Upper lobe of left lung (tissue), 6 donors: ENCODE results near the gene SYNPO2. TPM values are rescaled to one million over a fixed set of nuclear protein-coding genes. Genes with fewer than 3 reads are reported as not detected.
"Not testable (repeated sequence)": the region's sequence is repeated elsewhere in the genome, so short reads cannot be mapped to it uniquely, and the experiment has no call there.

Experiments
- ATAC-seq, 2 donors: fragments of 200-7000 bp; cut with Tn5 transposase; one replicate each; pipeline ENCODE4 v1.9.1; 2022; ENCODE audit warnings: mild to moderate bottlenecking in 2 of 2, moderate library complexity in 2 of 2; ENCODE audit not compliant: low FRiP score in 2 of 2
- DNase-seq, 2 donors: peaks; one replicate each; pipeline ENCODE4 v3.0.0-alpha.2; 2019 to 2020
- H3K27ac ChIP-seq, 4 donors: fragments of 200-600 bp; sonication (generic); one replicate each; pipeline ENCODE4 v1.5.1; 2016 to 2019
- H3K27me3 ChIP-seq, 4 donors: fragments of 200-600 bp; sonication (generic); one replicate each; pipeline ENCODE4 v1.5.1; 2017 to 2019
- H3K36me3 ChIP-seq, 4 donors: fragments of 200-600 bp; sonication (generic); one replicate each; pipeline ENCODE4 v1.5.1; 2016 to 2019
- H3K4me1 ChIP-seq, 4 donors: fragments of 200-600 bp; sonication (generic); one replicate each; pipeline ENCODE4 v1.5.1; 2018 to 2019
- H3K4me3 ChIP-seq, 4 donors: fragments of 200-600 bp; sonication (generic); one replicate each; pipeline ENCODE4 v1.5.1; 2017 to 2019; ENCODE audit warnings: mild to moderate bottlenecking in 2 of 4, moderate library complexity in 1 of 4
- H3K9me3 ChIP-seq, 4 donors: fragments of 200-600 bp; sonication (generic); one replicate each; pipeline ENCODE4 v1.5.1; 2018 to 2019
- EP300 ChIP-seq, 4 donors: sonication (generic); formaldehyde crosslinking; IDR thresholded peaks; one replicate each; pipeline ENCODE4 v1.5.1; 2017; ENCODE audit warnings: antibody characterized with exemption in 4 of 4, control low read depth in 2 of 4
- POLR2A ChIP-seq, 4 donors: fragments of 450-650 bp; IDR thresholded peaks; one replicate each; pipeline ENCODE4 v1.5.1; 2016 to 2017; ENCODE audit warnings: antibody characterized with exemption in 4 of 4, mild to moderate bottlenecking in 2 of 4
- POLR2AphosphoS5 ChIP-seq, 2 donors: sonication (generic); formaldehyde crosslinking; IDR thresholded peaks; one replicate each; pipeline ENCODE4 v1.5.1; 2017; ENCODE audit warnings: antibody characterized with exemption in 2 of 2
- WGBS, 2 donors: methylation state at CpG; one replicate each; pipeline ENCODE4 v1.1.5; 2017 to 2018; 5-methylcytosine and 5-hydroxymethylcytosine counted together
- total RNA-seq, 6 donors: library from RNA; depleted of rRNA in 4 of 6; stranded (reverse); fragments of >200 nt in 4 of 6; gene quantifications; one replicate each; pipeline versions ENCODE4 v1.1.0 to v1.2.1, GENCODE V29; 2016 to 2021
- TF ChIP-seq, protein P1 (sequence below), 6 experiments: fragments of 450-650 bp in 4 of 6; fragments of 200-600 bp in 2 of 6; sonication (generic) in 2 of 6; IDR thresholded peaks; one replicate each; pipeline ENCODE4 v1.5.1; 2016 to 2019; ENCODE audit warnings: antibody characterized with exemption in 6 of 6
- donor health status: DM: no; HTN: no; CAD: no; lungs with moderate emphysema.
- donor health status: DM: no; HTN: yes; CAD: no; lungs with severe emphysema.

The SYNPO2 gene
- total RNA-seq, 6 donors from 2014 or later: 7.9 to 56.3 (median 17.0) TPM

DNA sequence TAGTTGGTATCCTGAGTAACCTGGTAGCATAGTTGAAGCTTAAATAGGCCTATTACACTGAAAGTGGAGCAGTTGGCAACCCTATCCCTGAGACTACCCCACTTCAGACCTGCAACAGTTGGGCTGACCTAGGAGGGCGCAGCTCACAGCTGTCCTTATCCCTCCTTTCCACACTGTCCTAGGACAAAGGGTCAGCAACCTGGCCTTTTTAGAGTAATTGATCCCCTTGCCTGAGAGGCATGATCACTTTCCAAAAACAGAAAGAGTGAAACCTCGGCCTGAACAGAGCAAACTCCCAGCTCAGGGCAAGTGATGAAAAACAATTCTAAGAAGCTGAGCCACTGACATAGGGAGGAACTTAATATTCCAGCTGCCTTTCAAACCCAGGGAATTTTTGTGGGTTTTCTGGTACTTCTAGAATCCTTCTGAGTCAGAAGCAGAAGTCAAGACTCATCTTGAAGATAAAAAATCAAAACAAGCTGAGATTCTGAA is 152.1 kb downstream of the SYNPO2 start:
- no peaks in the 10 kb centered on the region for H3K9me3 ChIP-seq
- H3K4me3 ChIP-seq: no peak overlapping the region
- H3K27ac ChIP-seq: peak overlapping the region; percentile 1 to 68 (median 52)
- 72 to 79% methylated on average over 2 of the region's 2 CpGs for WGBS, 2 donors
- ATAC-seq: peak; percentile 67 to 74
- H3K4me1 ChIP-seq: peaks cover 7 to 31% (median 13%) of the 10 kb centered on the region in 4 donors
- TF ChIP-seq, protein P1, sequence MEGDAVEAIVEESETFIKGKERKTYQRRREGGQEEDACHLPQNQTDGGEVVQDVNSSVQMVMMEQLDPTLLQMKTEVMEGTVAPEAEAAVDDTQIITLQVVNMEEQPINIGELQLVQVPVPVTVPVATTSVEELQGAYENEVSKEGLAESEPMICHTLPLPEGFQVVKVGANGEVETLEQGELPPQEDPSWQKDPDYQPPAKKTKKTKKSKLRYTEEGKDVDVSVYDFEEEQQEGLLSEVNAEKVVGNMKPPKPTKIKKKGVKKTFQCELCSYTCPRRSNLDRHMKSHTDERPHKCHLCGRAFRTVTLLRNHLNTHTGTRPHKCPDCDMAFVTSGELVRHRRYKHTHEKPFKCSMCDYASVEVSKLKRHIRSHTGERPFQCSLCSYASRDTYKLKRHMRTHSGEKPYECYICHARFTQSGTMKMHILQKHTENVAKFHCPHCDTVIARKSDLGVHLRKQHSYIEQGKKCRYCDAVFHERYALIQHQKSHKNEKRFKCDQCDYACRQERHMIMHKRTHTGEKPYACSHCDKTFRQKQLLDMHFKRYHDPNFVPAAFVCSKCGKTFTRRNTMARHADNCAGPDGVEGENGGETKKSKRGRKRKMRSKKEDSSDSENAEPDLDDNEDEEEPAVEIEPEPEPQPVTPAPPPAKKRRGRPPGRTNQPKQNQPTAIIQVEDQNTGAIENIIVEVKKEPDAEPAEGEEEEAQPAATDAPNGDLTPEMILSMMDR (IDR thresholded peaks at IDR 0.05): no peak
- TF ChIP-seq POLR2AphosphoS5 (IDR thresholded peaks at IDR 0.05) (no peak), POLR2A (IDR thresholded peaks at IDR 0.05) (no peak), EP300 (IDR thresholded peaks at IDR 0.05) (no peak)
- no peaks in the 10 kb centered on the region for H3K36me3 ChIP-seq
- H3K27me3 ChIP-seq: no peaks in the 10 kb centered on the region
- DNase-seq: no peak

GRCh38 chr4:119041396-119041795 is 152.7 kb downstream of the SYNPO2 start:
- no peaks in the 10 kb centered on the region for H3K36me3 ChIP-seq
- TF ChIP-seq EP300 (IDR thresholded peaks at IDR 0.05) (no peak), POLR2AphosphoS5 (IDR thresholded peaks at IDR 0.05) (no peak)
- peak overlapping the region in 2 of 4 donors; percentile 47 to 68 for H3K27ac ChIP-seq
- WGBS, 2 donors: 80 to 81% methylated on average over 2 of the region's 2 CpGs
- DNase-seq (no peak), ATAC-seq (no peak)
- H3K9me3 ChIP-seq: no peaks in the 10 kb centered on the region
- H3K27me3 ChIP-seq: no peaks in the 10 kb centered on the region
- no peak overlapping the region for H3K4me3 ChIP-seq
- peaks cover 7 to 31% (median 15%) of the 10 kb centered on the region in 4 donors for H3K4me1 ChIP-seq

- DNase-seq: peak in 1 of 2 donors; percentile 45
- Histone ChIP-seq H3K4me1 (peaks cover 7 to 31% (median 15%) of the 10 kb centered on the region in 4 donors), H3K36me3 (no peaks in the 10 kb centered on the region), H3K27me3 (no peaks in the 10 kb centered on the region), H3K27ac (peak overlapping the region in 1 of 4 donors; percentile 68), H3K4me3 (no peak overlapping the region), H3K9me3 (no peaks in the 10 kb centered on the region)
- TF ChIP-seq EP300 (IDR thresholded peaks at IDR 0.05): no peak
- TF ChIP-seq, protein P1 (IDR thresholded peaks at IDR 0.05): peak; percentile 36 to 67 (median 56)
- ATAC-seq: peak; percentile 90 to 91
- WGBS, 2 donors: 1 to 3% methylated on average over 6 of the region's 6 CpGs
Observed at GRCh38 chr4:119041951-119042560, 153.4 kb downstream of the SYNPO2 start.

GRCh38 chr4:119046263-119046662 is 157.6 kb downstream of the SYNPO2 start:
- peaks cover 3 to 14% (median 6%) of the 10 kb centered on the region in 4 donors for H3K4me1 ChIP-seq
- TF ChIP-seq POLR2A (IDR thresholded peaks at IDR 0.05): no peak
- no peak for TF ChIP-seq POLR2AphosphoS5 (IDR thresholded peaks at IDR 0.05)
- no peak for TF ChIP-seq EP300 (IDR thresholded peaks at IDR 0.05)
- TF ChIP-seq, protein P1 (IDR thresholded peaks at IDR 0.05): no peak
- peak in 1 of 2 donors; percentile 4 for ATAC-seq

DNA sequence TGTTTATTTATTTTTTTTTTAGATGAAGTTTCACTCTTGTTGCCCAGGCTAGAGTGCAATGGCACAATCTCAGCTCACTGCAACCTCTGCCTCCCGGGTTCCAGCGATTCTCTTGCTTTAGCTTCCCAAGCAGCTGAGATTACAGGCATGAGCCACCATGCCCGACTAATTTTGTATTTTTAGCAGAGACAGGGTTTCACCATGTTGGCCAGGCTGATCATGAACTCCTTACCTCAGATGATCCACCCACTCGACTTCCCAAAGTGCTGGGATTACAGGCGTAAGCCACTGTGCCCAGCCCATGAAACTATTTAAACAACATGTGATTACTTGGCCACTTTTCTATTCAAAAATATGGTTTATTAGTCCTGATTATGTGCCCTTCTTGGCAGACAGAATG is 158.4 kb downstream of the SYNPO2 start:
- not testable (repeated sequence) for ATAC-seq, H3K36me3 ChIP-seq, H3K27ac ChIP-seq, H3K4me1 ChIP-seq, H3K9me3 ChIP-seq, H3K4me3 ChIP-seq, H3K27me3 ChIP-seq, DNase-seq
- WGBS, 2 donors: 86 to 88% methylated on average over 5 of the region's 5 CpGs

More at GRCh38 chr4:119046263-119046662, 157.6 kb downstream of the SYNPO2 start:
- 31 to 41% methylated on average over 4 of the region's 4 CpGs for WGBS, 2 donors
- Histone ChIP-seq H3K27me3 (no peaks in the 10 kb centered on the region), H3K36me3 (no peaks in the 10 kb centered on the region), H3K27ac (peak overlapping the region in 1 of 4 donors; percentile 17), H3K4me3 (no peak overlapping the region), H3K9me3 (no peaks in the 10 kb centered on the region)
- DNase-seq: peak; percentile 66 to 68

DNA sequence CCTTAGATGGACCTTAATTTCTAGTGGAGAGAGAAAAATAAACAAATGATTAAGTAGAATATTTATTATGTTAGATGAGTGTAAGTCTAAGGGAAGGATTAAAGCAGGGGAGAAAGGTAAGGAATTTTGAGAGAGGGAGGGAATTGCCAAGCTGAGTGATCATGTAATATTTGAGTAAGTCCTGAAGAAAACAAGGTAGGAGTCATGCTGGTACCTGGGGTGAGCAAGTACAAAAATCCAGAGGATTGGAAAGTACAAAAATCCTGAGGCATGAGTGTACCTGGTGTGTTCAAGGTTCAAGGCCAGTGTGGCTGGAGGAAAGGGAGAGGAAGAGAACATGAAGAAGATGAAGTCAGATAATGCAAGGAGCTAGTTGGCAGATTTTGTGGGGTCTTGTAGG is 159.8 kb downstream of the SYNPO2 start:
- Histone ChIP-seq H3K9me3 (no peaks in the 10 kb centered on the region), H3K27ac (no peak overlapping the region), H3K36me3 (no peaks in the 10 kb centered on the region), H3K4me3 (no peak overlapping the region), H3K4me1 (peaks cover 0 to 3% (median 0%) of the 10 kb centered on the region in 4 donors), H3K27me3 (no peaks in the 10 kb centered on the region)
- no peak for TF ChIP-seq POLR2A (IDR thresholded peaks at IDR 0.05)
- TF ChIP-seq EP300 (IDR thresholded peaks at IDR 0.05): no peak
- no peak for TF ChIP-seq POLR2AphosphoS5 (IDR thresholded peaks at IDR 0.05)
- TF ChIP-seq, protein P1 (IDR thresholded peaks at IDR 0.05): no peak
- no peak for ATAC-seq
- no peak for DNase-seq
